ENCODE data around the gene TBX20.

TBX20 gene

DNA sequence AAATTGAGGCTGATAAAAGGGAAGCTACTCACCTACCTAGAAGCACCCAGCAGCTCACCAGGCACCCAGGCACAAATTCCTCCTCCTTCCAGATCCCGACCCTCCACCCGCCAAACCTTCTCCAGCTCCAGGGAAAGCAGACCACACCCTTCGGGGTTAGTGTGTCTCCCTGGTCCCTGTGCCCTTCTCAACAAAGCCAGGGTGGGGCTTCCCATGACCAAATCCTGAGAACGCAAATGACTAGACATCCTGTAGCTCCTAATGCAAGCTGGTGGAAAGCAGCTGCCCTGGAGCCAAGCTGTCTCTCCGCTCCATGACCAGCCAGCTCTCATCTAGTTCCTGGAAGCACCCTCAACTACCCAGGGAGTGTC, 4.4 kb downstream of the TBX20 start:
- no peak for TF ChIP-seq GATA3 (IDR thresholded peaks at IDR 0.05; ENCODE audit: low read depth, low read length)
- TF ChIP-seq GATA2 (IDR thresholded peaks at IDR 0.05; ENCODE audit: low read depth, low read length) = no peak

DNA sequence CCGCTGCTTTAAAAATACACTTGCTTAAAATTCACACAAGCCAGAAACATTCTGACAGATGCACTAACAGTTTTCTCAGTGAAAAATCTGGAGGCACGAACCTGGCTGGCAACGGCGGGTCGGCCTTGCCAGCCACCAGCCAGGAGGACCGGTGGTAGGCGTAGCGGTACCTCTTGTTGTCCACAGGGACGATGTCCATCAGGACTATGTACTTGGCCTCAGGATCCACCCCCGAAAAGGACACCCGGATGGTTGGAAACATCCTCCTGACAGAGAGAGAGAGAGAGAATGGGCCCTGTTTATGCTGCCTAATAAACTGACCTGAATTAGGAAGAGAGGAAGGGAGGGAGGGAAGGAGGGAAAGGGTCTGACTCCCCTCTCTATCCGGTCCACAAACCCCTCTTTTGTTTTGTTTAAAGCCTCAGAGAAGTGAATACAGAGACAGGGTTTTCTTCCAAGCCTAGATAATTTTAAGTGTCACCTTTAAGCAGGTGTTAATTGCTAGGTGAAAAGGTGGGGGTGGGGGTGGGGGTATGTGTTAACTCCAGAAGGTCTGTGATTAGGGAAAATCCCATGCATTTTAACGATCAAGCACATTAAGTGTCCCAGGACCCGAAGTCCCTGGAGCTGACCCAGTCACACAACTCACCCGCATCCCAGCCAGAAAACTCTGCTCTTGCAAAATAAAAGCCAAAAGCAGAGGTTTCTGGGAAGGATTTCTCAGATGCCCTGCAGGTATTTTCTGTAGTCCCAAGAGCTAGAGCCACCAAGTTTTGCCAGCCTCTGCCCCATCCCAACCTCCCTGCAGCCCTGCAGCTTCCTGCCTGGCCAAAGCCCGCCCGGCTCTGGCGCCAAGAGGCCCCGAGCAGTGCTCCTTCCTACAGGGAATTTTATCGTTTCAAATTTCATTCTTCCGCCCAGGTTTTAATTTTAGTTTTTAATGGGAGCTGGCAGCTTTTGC, 5.0 kb downstream of the TBX20 start:
- TF ChIP-seq GATA3 (IDR thresholded peaks at IDR 0.05; ENCODE audit: low read depth, low read length) (no peak), GATA2 (IDR thresholded peaks at IDR 0.05; ENCODE audit: low read depth, low read length) (no peak)

GRCh38 chr7:35246819-35247218, 7.1 kb downstream of the TBX20 start:
- TF ChIP-seq GATA2 (IDR thresholded peaks at IDR 0.05; ENCODE audit: low read depth, low read length) (no peak), GATA3 (IDR thresholded peaks at IDR 0.05; ENCODE audit: low read depth, low read length) (no peak)

- TF ChIP-seq GATA3 (IDR thresholded peaks at IDR 0.05; ENCODE audit: low read depth, low read length) = no peak
These were observed 12.0 kb downstream of the TBX20 start for GRCh38 chr7:35241884-35242283.

GRCh38 chr7:35241436-35241835, 12.5 kb downstream of the TBX20 start:
- TF ChIP-seq GATA2 (IDR thresholded peaks at IDR 0.05; ENCODE audit: low read depth, low read length) (no peak), GATA3 (IDR thresholded peaks at IDR 0.05; ENCODE audit: low read depth, low read length) (no peak)

GRCh38 chr7:35232994-35233393, 20.9 kb downstream of the TBX20 start:
- TF ChIP-seq GATA2 (IDR thresholded peaks at IDR 0.05; ENCODE audit: low read depth, low read length) = no peak

GRCh38 chr7:35229116-35229780, 24.7 kb downstream of the TBX20 start:
- peak; percentile 40 for TF ChIP-seq GATA3 (IDR thresholded peaks at IDR 0.05; ENCODE audit: low read depth, low read length)
- peak; percentile 16; the same call in 1 of the 2 replicates for TF ChIP-seq GATA2 (IDR thresholded peaks at IDR 0.05; ENCODE audit: low read depth, low read length)

- peak; percentile 18; the same call in 1 of the 2 replicates for TF ChIP-seq GATA3 (IDR thresholded peaks at IDR 0.05; ENCODE audit: low read depth, low read length)
These were observed 38.8 kb downstream of the TBX20 start for GRCh38 chr7:35215063-35215462.

GRCh38 chr7:35185908-35186731, 67.8 kb downstream of the TBX20 start:
- TF ChIP-seq GATA2 (IDR thresholded peaks at IDR 0.05; ENCODE audit: low read depth, low read length) = no peak

GRCh38 chr7:35161059-35161740, 92.7 kb downstream of the TBX20 start:
- TF ChIP-seq GATA3 (IDR thresholded peaks at IDR 0.05; ENCODE audit: low read depth, low read length) = peak; percentile 61; the same call in 1 of the 2 replicates
- TF ChIP-seq GATA2 (IDR thresholded peaks at IDR 0.05; ENCODE audit: low read depth, low read length) = peak; percentile 53
